Epithelial cell of esophagus (primary cell): ENCODE results near the gene IREB2.

ENCODE experiments used
- DNase-seq: peaks from one replicate; pipeline ENCODE4 v3.0.0; 2010; ENCODE audit warnings: low read depth
- H3K4me3 ChIP-seq: 2 replicates; pipeline ENCODE4 v1.5.1; 2011; ENCODE audit warnings: mild to moderate bottlenecking, low read length, control low read depth
- CTCF ChIP-seq: IDR thresholded peaks from 2 replicates; pipeline ENCODE4 v1.5.1; 2011; ENCODE audit warnings: low read depth, mild to moderate bottlenecking, low read length, control low read depth, inconsistent platforms; ENCODE audit not compliant: insufficient read depth; ENCODE audit errors: missing control alignments

IREB2 gene

GRCh38 chr15:78391781-78392180 lies 46.2 kb upstream of the IREB2 start:
- no peak for DNase-seq

GRCh38 chr15:78392430-78392829 lies 45.6 kb upstream of the IREB2 start:
- TF ChIP-seq CTCF, result no peak
- peak; percentile 61 for DNase-seq
- H3K4me3 ChIP-seq, result no peak overlapping the region

More at GRCh38 chr15:78391781-78392180, 46.2 kb upstream of the IREB2 start:
- no peak for TF ChIP-seq CTCF
- no peak overlapping the region for H3K4me3 ChIP-seq

DNA sequence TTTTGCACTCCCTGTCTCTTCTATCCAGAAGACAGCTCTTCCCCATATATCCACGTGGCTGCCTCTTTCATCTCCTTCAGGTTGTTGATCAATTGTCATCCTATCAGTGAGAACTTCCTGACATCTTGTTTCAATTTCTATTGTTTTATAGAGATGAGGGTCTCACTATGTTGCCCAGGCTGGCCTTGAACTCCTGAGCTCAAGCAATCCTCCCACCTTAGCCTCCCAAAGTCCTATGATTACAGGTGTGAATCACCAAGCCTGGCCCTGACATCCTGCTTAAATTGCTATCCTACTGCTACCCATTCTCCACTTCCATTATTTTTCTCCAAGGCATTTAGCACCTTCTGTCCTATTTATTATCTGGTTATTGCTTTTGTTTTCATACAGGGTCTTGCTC lies 44.9 kb upstream of the IREB2 start:
- no peak for TF ChIP-seq CTCF
- no peak overlapping the region for H3K4me3 ChIP-seq
- no peak for DNase-seq

- H3K4me3 ChIP-seq, result no peak overlapping the region
- TF ChIP-seq CTCF, result no peak
- DNase-seq, result no peak
These were observed 44.0 kb upstream of the IREB2 start for GRCh38 chr15:78394026-78394425.

- no peak for TF ChIP-seq CTCF
- no peak overlapping the region for H3K4me3 ChIP-seq
These were observed 42.9 kb upstream of the IREB2 start for GRCh38 chr15:78394981-78395616.

GRCh38 chr15:78396186-78396814 lies 41.7 kb upstream of the IREB2 start:
- H3K4me3 ChIP-seq, result no peak overlapping the region
- no peak for DNase-seq
- TF ChIP-seq CTCF, result no peak

More at GRCh38 chr15:78394981-78395616, 42.9 kb upstream of the IREB2 start:
- no peak for DNase-seq

- no peak for DNase-seq
These were observed 41.0 kb upstream of the IREB2 start for GRCh38 chr15:78396976-78397375.

More at GRCh38 chr15:78396976-78397375, 41.0 kb upstream of the IREB2 start:
- peak; percentile 27 for TF ChIP-seq CTCF
- H3K4me3 ChIP-seq, result no peak overlapping the region
